HG03520 (cell line): Measurements from ENCODE around the gene SGO2.
"Not testable (repeated sequence)": the region's sequence is repeated elsewhere in the genome, so short reads cannot be mapped to it uniquely, and the experiment has no call there.

ENCODE experiments used
- ATAC-seq: cut with Tn5 transposase; IDR thresholded peaks from one replicate; pipeline ENCODE4 v1.9.1; 2021; ENCODE audit warnings: mild to moderate bottlenecking, moderate library complexity; ENCODE audit not compliant: unreplicated experiment

The SGO2 gene

GRCh38 chr2:200588076-200588678 lies 62.2 kb downstream of the SGO2 start:
- ATAC-seq, result no peak

GRCh38 chr2:200590090-200590489 lies 64.1 kb downstream of the SGO2 start:
- ATAC-seq, result no peak

- no peak for ATAC-seq
Measured at GRCh38 chr2:200591308-200591707, 65.3 kb downstream of the SGO2 start.

GRCh38 chr2:200592406-200593075 lies 66.5 kb downstream of the SGO2 start:
- no peak for ATAC-seq

- no peak for ATAC-seq
Measured at GRCh38 chr2:200593905-200594304, 67.9 kb downstream of the SGO2 start.

GRCh38 chr2:200595913-200596312 lies 69.9 kb downstream of the SGO2 start:
- ATAC-seq, result no peak

GRCh38 chr2:200596774-200597570 lies 71.0 kb downstream of the SGO2 start:
- ATAC-seq, result no peak

GRCh38 chr2:200599206-200599605 lies 73.2 kb downstream of the SGO2 start:
- ATAC-seq, result no peak

GRCh38 chr2:200600549-200601225 lies 74.7 kb downstream of the SGO2 start:
- no peak for ATAC-seq

GRCh38 chr2:200602584-200602983 lies 76.6 kb downstream of the SGO2 start:
- ATAC-seq, result no peak

GRCh38 chr2:200603972-200604371 lies 78.0 kb downstream of the SGO2 start:
- no peak for ATAC-seq

GRCh38 chr2:200604571-200605255 lies 78.7 kb downstream of the SGO2 start:
- no peak for ATAC-seq

GRCh38 chr2:200608341-200609027 lies 82.5 kb downstream of the SGO2 start:
- ATAC-seq, result no peak

GRCh38 chr2:200609028-200609614 lies 83.1 kb downstream of the SGO2 start:
- ATAC-seq, result no peak

GRCh38 chr2:200610217-200610616 lies 84.2 kb downstream of the SGO2 start:
- ATAC-seq, result not testable (repeated sequence)

GRCh38 chr2:200613692-200614091 lies 87.7 kb downstream of the SGO2 start:
- no peak for ATAC-seq

GRCh38 chr2:200614249-200614648 lies 88.2 kb downstream of the SGO2 start:
- ATAC-seq, result no peak

GRCh38 chr2:200615247-200615646 lies 89.2 kb downstream of the SGO2 start:
- no peak for ATAC-seq

- ATAC-seq, result no peak
Measured at GRCh38 chr2:200616193-200616592, 90.2 kb downstream of the SGO2 start.

- ATAC-seq, result no peak
Measured at GRCh38 chr2:200616656-200617055, 90.6 kb downstream of the SGO2 start.
